Osteocyte (in vitro differentiated cells): ENCODE measurements around the gene CDCA3. TPM values are rescaled to one million over a fixed set of nuclear protein-coding genes. Genes with fewer than 3 reads are reported as not detected.

Source experiments
- DNase-seq: peaks from one replicate; pipeline ENCODE4 v3.0.0; 2021; ENCODE audit warnings: mixed read lengths; ENCODE audit not compliant: unreplicated experiment; ENCODE audit errors: extremely low spot score
- H3K27ac Mint-ChIP-seq: one replicate; pipeline ENCODE4 v1.8.0; 2021; ENCODE audit warnings: mild to moderate bottlenecking, mixed read lengths; ENCODE audit not compliant: unreplicated experiment
- H3K27me3 Mint-ChIP-seq: one replicate; pipeline ENCODE4 v1.8.0; 2021; ENCODE audit warnings: mixed read lengths; ENCODE audit not compliant: unreplicated experiment
- H3K36me3 Mint-ChIP-seq: one replicate; pipeline ENCODE4 v1.8.0; 2021; ENCODE audit warnings: mixed read lengths; ENCODE audit not compliant: unreplicated experiment
- H3K4me1 Mint-ChIP-seq: one replicate; pipeline ENCODE4 v1.8.0; 2021; ENCODE audit warnings: mixed read lengths; ENCODE audit not compliant: unreplicated experiment
- H3K4me3 Mint-ChIP-seq: one replicate; pipeline ENCODE4 v1.8.0; 2021; ENCODE audit warnings: mild to moderate bottlenecking, moderate library complexity, mixed read lengths; ENCODE audit not compliant: unreplicated experiment
- H3K9me3 Mint-ChIP-seq: one replicate; pipeline ENCODE4 v1.8.0; 2021; ENCODE audit warnings: mixed read lengths; ENCODE audit not compliant: unreplicated experiment
- total RNA-seq: library from RNA; stranded (reverse); gene quantifications from 2 replicates; pipeline ENCODE4 v1.2.1, GENCODE V29; 2021
- TF ChIP-seq, protein P1 (sequence below): fragments of 200-600 bp; sonication (generic); IDR thresholded peaks from 2 replicates; pipeline ENCODE4 v1.5.0; 2021; ENCODE audit warnings: antibody characterized with exemption, mild to moderate bottlenecking, moderate library complexity

CDCA3 gene
- total RNA-seq, 1 donor from 2014 or later, result 9.2 TPM

DNA sequence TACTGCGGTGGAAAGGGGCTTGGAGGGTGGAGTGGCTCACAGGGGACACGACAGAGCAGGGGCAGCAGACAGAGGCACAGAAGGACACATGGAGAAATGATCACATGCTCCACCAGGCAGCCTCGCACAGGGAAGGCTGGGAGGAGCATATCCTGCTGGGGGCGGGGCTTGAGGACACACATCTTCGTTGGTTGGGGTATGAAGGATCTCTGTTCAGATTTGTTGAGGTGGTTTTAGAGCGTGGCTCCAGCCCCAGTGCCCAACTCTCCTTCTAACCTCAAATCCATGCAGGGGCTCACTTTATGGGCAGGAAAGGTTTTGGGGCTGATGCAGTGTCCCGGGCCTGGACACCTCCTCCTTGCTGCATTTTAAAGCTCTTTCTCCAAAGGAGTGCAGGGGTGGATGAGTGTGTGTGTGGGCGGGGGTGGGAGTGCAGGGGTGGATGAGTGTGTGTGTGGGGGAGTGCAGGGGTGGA is 23.6 kb downstream of the CDCA3 start:
- Mint-ChIP-seq H3K27me3 (no peaks in the 10 kb centered on the region), H3K9me3 (no peaks in the 10 kb centered on the region), H3K36me3 (peaks cover 12% of the 10 kb centered on the region), H3K4me3 (peak overlapping the region; percentile 64), H3K27ac (peak overlapping the region; percentile 77), H3K4me1 (peaks cover 39% of the 10 kb centered on the region)
- DNase-seq, result no peak
- TF ChIP-seq, protein P1, sequence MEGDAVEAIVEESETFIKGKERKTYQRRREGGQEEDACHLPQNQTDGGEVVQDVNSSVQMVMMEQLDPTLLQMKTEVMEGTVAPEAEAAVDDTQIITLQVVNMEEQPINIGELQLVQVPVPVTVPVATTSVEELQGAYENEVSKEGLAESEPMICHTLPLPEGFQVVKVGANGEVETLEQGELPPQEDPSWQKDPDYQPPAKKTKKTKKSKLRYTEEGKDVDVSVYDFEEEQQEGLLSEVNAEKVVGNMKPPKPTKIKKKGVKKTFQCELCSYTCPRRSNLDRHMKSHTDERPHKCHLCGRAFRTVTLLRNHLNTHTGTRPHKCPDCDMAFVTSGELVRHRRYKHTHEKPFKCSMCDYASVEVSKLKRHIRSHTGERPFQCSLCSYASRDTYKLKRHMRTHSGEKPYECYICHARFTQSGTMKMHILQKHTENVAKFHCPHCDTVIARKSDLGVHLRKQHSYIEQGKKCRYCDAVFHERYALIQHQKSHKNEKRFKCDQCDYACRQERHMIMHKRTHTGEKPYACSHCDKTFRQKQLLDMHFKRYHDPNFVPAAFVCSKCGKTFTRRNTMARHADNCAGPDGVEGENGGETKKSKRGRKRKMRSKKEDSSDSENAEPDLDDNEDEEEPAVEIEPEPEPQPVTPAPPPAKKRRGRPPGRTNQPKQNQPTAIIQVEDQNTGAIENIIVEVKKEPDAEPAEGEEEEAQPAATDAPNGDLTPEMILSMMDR, result no peak

DNA sequence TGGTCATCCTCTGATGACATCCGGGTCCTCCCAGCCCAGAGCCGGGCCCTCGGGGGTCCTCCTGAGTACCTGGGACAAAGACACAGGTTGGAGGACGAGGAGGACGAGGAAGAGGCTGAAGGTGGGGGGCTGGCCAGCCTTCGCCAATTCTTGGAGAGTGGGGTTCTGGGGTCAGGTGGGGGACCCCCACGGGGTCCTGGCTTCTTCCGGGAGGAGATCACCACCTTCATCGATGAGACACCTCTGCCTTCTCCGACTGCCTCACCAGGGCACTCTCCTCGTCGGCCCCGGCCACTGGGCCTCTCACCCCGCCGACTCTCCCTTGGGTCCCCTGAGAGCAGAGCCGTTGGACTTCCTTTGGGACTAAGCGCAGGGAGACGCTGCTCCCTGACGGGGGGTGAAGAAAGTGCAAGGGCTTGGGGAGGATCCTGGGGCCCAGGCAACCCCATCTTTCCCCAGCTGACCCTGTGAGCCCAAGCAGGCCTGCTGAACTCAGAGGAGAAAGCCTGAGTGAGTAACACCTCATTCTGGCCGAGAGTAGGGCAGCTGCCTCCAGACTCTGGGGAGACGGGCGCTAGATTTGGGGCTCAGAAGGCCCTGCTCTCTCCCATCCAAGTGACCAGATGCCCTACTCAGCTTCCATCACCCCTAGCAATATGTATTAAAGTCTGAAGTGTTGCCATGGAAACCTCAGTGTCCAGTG is 24.2 kb downstream of the CDCA3 start:
- no peaks in the 10 kb centered on the region for H3K9me3 Mint-ChIP-seq
- no peaks in the 10 kb centered on the region for H3K27me3 Mint-ChIP-seq
- DNase-seq, result no peak
- peak overlapping the region; percentile 64 for H3K4me3 Mint-ChIP-seq
- peak overlapping the region; percentile 77 for H3K27ac Mint-ChIP-seq
- peaks cover 7% of the 10 kb centered on the region for H3K36me3 Mint-ChIP-seq
- H3K4me1 Mint-ChIP-seq, result peaks cover 45% of the 10 kb centered on the region
- TF ChIP-seq, protein P1, result no peak

DNA sequence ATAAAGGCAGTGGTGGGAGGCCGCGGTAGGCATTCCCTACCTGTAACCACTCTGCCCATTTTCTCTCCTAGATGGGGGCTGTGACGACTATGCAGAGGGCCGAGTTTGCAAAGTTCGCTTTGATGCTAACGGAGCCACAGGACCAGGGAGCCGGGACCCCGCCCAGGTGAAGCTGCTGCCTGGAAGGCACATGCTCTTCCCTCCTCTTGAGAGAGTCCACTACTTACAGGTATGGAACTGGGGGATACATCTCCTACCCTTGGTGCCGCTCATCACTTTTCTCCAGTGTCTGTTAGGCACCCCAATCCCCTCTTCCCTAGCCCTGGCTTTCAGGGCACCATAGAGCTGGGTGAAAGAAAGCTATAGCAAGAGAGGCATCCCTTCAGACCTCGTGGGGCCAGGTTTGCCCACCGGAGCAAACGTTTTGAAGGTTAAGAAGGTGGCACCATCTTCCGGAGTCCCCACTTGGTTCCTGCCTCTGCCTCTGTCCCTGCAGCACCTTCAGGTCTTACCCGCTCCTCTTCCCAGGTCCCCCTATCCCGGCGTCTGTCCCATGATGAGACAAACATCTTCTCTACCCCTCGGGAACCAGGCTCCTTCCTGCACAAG is 24.9 kb downstream of the CDCA3 start:
- no peak for DNase-seq
- no peak overlapping the region for H3K4me3 Mint-ChIP-seq
- TF ChIP-seq, protein P1, result no peak
- no peaks in the 10 kb centered on the region for H3K9me3 Mint-ChIP-seq
- H3K4me1 Mint-ChIP-seq, result peaks cover 48% of the 10 kb centered on the region
- H3K27me3 Mint-ChIP-seq, result no peaks in the 10 kb centered on the region
- H3K36me3 Mint-ChIP-seq, result peaks cover 2% of the 10 kb centered on the region
- H3K27ac Mint-ChIP-seq, result no peak overlapping the region

DNA sequence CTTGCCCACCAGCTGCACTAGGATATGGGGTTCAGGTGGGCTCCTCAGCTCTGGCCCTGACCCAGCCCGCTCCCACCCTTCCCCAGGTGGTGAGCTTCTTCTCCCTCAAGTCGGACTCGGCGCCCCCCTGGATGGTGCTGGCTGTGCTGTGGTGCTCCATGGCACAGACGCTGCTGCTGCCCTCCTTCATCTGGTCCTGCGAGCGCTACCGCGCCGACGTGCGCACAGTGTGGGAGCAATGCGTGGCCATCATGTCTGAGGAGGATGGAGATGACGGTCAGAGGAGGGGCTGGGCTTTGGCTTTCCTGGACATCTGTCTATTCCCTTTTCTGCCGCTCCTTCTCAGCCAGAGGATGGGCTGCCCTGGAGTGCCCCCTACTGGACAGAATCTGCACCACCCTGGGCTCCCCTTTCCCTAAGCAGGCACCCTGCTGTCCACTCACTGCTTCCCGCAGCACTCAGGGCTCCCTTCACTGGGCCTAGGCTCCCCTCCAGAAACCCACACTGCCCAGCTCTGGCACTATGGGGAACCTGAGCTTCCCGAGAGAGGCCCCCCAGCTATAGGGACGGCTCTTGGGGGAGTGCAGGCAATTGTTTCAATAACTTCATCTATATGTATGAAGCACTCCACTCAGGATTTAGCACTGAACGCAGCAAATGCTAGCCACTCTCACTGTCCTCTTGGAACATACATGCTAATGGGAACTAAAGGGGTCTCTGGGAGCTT is 25.5 kb downstream of the CDCA3 start:
- peak; percentile 96 for DNase-seq
- Mint-ChIP-seq H3K4me1 (peaks cover 54% of the 10 kb centered on the region), H3K9me3 (no peaks in the 10 kb centered on the region)

More for the DNA sequence above, 25.5 kb downstream of the CDCA3 start:
- H3K36me3 Mint-ChIP-seq, result no peaks in the 10 kb centered on the region
- H3K27ac Mint-ChIP-seq, result peak overlapping the region; percentile 73
- peak overlapping the region; percentile 41 for H3K4me3 Mint-ChIP-seq
- H3K27me3 Mint-ChIP-seq, result no peaks in the 10 kb centered on the region
- TF ChIP-seq, protein P1, result peak; percentile 96
